Transverse colon (tissue), 4 donors: ENCODE data around the gene ALAD. TPM values are rescaled to one million over a fixed set of nuclear protein-coding genes. Genes with fewer than 3 reads are reported as not detected.
"Not testable (repeated sequence)": the region's sequence is repeated elsewhere in the genome, so short reads cannot be mapped to it uniquely, and the experiment has no call there.

Experiments used
- DNase-seq: peaks from one replicate; pipeline ENCODE4 v3.0.0-alpha.2; 2019
- H3K27ac ChIP-seq, 4 donors: fragments of 200-600 bp; sonication (generic); 2 replicates each; pipeline ENCODE4 v1.5.1; 2016 to 2018; ENCODE audit warnings: inconsistent platforms in 4 of 4
- H3K27me3 ChIP-seq: fragments of 200-600 bp; sonication (generic); 2 replicates; pipeline ENCODE4 v1.5.1; 2017; ENCODE audit warnings: inconsistent platforms
- H3K36me3 ChIP-seq, 4 donors: fragments of 200-600 bp; sonication (generic); 2 replicates each; pipeline ENCODE4 v1.5.1; 2017 to 2019; ENCODE audit warnings: inconsistent platforms in 4 of 4
- H3K4me1 ChIP-seq, 4 donors: fragments of 200-600 bp; sonication (generic); 2 replicates each; pipeline ENCODE4 v1.5.1; 2017 to 2020; ENCODE audit warnings: inconsistent platforms in 4 of 4
- H3K4me3 ChIP-seq, 4 donors: fragments of 200-600 bp; sonication (generic); 1 replicate in 1 of 4; 2 replicates in 3 of 4; pipeline versions ENCODE4 v1.5.1 to v1.6.1; 2017 to 2019; ENCODE audit warnings: inconsistent platforms in 4 of 4
- H3K9me3 ChIP-seq, 2 donors: fragments of 200-600 bp; sonication (generic); 2 replicates each; pipeline ENCODE4 v1.5.1; 2017 to 2019; ENCODE audit warnings: inconsistent platforms in 2 of 2
- EP300 ChIP-seq: sonication (generic); formaldehyde crosslinking; IDR thresholded peaks from one replicate; pipeline ENCODE4 v1.6.1; 2017; ENCODE audit warnings: antibody characterized with exemption, low read depth
- POLR2A ChIP-seq: fragments of 450-650 bp; IDR thresholded peaks from one replicate; pipeline ENCODE4 v1.6.1; 2016; ENCODE audit warnings: antibody characterized with exemption, mild to moderate bottlenecking, moderate library complexity
- POLR2AphosphoS5 ChIP-seq, 3 donors: sonication (generic); formaldehyde crosslinking; IDR thresholded peaks; one replicate each; pipeline ENCODE4 v1.6.1; 2016; ENCODE audit warnings: antibody characterized with exemption in 3 of 3
- WGBS, 2 donors: methylation state at CpG; one replicate each; pipeline ENCODE4 v1.1.5; 2018; ENCODE audit warnings: low coverage in 1 of 2; 5-methylcytosine and 5-hydroxymethylcytosine counted together
- in situ Hi-C, 4 donors: fragments of 200-750 bp; cut with MboI; loops; one replicate each; pipeline versions ENCODE4 v1.15.0 to v1.15.1; 2017; ENCODE audit warnings: low sequenced_read_pairs in 3 of 4, low pct_ligation_motif_present in 1 of 4, low pct_unique_long_range_greater_than_20kb in 1 of 4
- intact Hi-C: fragments of 100-400 bp; cut with DNase I; formaldehyde crosslinking; loops from one replicate; pipeline ENCODE4 v1.15.1; 2023; ENCODE audit warnings: low total_unique reads
- total RNA-seq, 4 donors: library from RNA; depleted of rRNA; stranded (reverse); fragments of >200 nt; gene quantifications; one replicate each; pipeline ENCODE4 v1.1.0, GENCODE V29; 2016
- TF ChIP-seq, protein P1 (sequence below), 5 experiments: fragments of 200-600 bp in 3 of 5; fragments of 450-650 bp in 2 of 5; sonication (generic) in 3 of 5; IDR thresholded peaks; 1 replicate in 2 of 5; 2 replicates in 3 of 5; pipeline ENCODE4 v1.5.1; 2016 to 2017; ENCODE audit warnings: antibody characterized with exemption in 5 of 5, inconsistent platforms in 3 of 5, mild to moderate bottlenecking in 2 of 5, moderate library complexity in 1 of 5

Gene ALAD
- total RNA-seq, 4 donors from 2014 or later, result 18.5 to 107 (median 63.0) TPM

DNA sequence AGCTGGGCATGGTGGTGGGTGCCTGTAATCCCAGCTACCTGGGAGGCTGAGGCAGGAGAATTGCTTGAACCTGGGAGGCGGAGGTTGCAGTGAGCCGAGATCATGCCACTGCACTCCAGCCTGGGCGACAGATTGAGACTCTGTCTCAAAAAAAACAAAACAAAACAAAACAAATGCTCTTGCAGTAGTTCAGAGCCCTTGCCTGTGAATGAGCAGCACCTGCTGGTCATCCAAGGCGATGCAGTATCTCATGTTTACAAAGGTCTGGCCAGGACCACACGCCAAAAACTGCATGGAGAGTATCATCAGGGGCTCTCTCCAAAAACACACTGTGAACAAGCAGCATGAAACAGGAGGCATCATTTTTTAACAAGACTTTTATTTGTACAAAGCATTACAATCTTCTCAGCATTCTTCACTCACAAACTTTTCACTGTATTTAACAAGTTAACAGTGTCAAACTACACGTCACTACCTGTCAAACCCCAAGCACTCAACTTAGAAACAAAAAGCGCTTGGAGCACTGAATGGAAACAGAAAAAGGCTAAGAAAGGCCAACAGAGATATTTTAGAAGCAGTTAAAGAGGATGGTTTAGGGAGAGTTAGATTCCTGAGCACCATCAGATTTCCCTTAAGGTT is 5.9 kb upstream of the ALAD start:
- H3K4me3 ChIP-seq, H3K27me3 ChIP-seq, H3K9me3 ChIP-seq: not testable (repeated sequence)
- in situ Hi-C loops, result loop anchor here in 3 of 4 donors (10.0 kb wide), 3 partner anchors 92 to 132 kb away; partner anchors contain the start of genes CDC26 (in 3 of the 3), PRPF4 (in 3 of the 3) and RNF183 (in 1 of the 3)
- peak; percentile 77 for DNase-seq
- Histone ChIP-seq H3K4me1 (peaks cover 6 to 31% (median 13%) of the 10 kb centered on the region in 4 donors), H3K36me3 (peaks cover 0 to 11% (median 0%) of the 10 kb centered on the region in 4 donors), H3K27ac (peak overlapping the region; percentile 36 to 54 (median 52))
- TF ChIP-seq, protein P1, sequence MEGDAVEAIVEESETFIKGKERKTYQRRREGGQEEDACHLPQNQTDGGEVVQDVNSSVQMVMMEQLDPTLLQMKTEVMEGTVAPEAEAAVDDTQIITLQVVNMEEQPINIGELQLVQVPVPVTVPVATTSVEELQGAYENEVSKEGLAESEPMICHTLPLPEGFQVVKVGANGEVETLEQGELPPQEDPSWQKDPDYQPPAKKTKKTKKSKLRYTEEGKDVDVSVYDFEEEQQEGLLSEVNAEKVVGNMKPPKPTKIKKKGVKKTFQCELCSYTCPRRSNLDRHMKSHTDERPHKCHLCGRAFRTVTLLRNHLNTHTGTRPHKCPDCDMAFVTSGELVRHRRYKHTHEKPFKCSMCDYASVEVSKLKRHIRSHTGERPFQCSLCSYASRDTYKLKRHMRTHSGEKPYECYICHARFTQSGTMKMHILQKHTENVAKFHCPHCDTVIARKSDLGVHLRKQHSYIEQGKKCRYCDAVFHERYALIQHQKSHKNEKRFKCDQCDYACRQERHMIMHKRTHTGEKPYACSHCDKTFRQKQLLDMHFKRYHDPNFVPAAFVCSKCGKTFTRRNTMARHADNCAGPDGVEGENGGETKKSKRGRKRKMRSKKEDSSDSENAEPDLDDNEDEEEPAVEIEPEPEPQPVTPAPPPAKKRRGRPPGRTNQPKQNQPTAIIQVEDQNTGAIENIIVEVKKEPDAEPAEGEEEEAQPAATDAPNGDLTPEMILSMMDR (IDR thresholded peaks at IDR 0.05), result peak; percentile 65 to 91 (median 81)
- TF ChIP-seq POLR2AphosphoS5 (IDR thresholded peaks at IDR 0.05), result peak in 1 of 3 donors; percentile 35
- 29 to 39% methylated on average over 2 to 7 of the region's 7 CpGs for WGBS, 2 donors
- intact Hi-C loops, result loop anchor here (10.0 kb wide), 1 partner anchor 62 kb away; the partner anchor contains the start of genes BSPRY and WDR31

DNA sequence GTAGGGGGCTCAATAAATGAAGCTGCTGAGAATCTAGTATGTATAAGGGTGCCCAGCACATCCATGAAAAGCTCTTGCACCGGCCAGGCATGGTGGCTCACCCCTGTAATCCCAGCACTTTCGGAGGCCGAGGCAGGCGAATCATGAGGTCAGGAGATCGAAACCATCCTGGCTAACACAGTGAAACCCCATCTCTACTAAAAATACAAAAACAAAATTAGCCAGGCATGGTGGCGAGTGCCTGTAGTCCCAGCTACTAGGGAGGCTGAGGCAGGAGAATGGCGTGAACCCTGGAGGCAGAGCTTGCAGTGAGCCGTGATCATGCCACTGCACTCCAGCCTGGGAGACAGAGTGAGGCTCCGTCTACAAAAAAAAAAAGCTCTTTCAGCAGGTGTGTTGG is 5.3 kb upstream of the ALAD start:
- not testable (repeated sequence) for H3K9me3 ChIP-seq, H3K4me3 ChIP-seq, DNase-seq, H3K27me3 ChIP-seq
- Histone ChIP-seq H3K36me3 (peaks cover 0 to 11% (median 0%) of the 10 kb centered on the region in 4 donors), H3K4me1 (peaks cover 6 to 30% (median 18%) of the 10 kb centered on the region in 4 donors), H3K27ac (peak overlapping the region; percentile 36 to 54 (median 52))
- in situ Hi-C loops, result loop anchor here in 3 of 4 donors (10.0 kb wide), 3 partner anchors 92 to 132 kb away; partner anchors contain the start of genes CDC26 (in 3 of the 3), PRPF4 (in 3 of the 3) and RNF183 (in 1 of the 3)
- intact Hi-C loops, result loop anchor here (10.0 kb wide), 1 partner anchor 62 kb away; the partner anchor contains the start of genes BSPRY and WDR31
- 86 to 87% methylated on average over 3 to 9 of the region's 9 CpGs for WGBS, 2 donors

DNA sequence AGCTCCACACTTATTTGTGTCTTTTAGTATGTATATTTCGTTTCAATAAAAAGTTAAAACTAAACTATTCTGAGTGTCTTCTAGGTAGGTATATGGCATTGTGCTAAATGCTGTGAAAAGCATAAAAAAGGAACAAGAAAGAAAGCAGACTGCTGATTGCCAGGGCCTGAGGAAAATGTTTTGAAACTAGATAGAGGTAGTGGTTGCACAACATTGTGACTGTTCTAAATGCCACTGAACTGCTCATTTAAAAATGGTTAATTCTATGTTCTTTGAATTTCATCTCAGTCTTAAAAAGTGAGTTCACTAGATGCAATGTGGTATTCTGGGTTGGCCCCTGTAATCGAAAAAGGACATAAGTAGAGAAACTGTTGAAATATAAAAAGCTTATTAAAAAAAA is 2.6 kb upstream of the ALAD start:
- TF ChIP-seq, protein P1 (IDR thresholded peaks at IDR 0.05), result no peak
- TF ChIP-seq POLR2AphosphoS5 (IDR thresholded peaks at IDR 0.05), result no peak
- no peak for TF ChIP-seq EP300
- TF ChIP-seq POLR2A, result no peak
- no peak for DNase-seq
- no peak overlapping the region for H3K4me3 ChIP-seq
- 55 to 75% methylated on average over 2 of the region's 2 CpGs for WGBS, 2 donors
- H3K4me1 ChIP-seq, result peaks cover 4 to 37% (median 24%) of the 10 kb centered on the region in 4 donors
- in situ Hi-C loops (loop anchor here in 3 of 4 donors (10.0 kb wide), 3 partner anchors 89 to 129 kb away; partner anchors contain the start of genes CDC26 (in 3 of the 3), PRPF4 (in 3 of the 3) and RNF183 (in 1 of the 3)), intact Hi-C loops (loop anchor here (10.0 kb wide), 1 partner anchor 59 kb away; the partner anchor contains the start of genes BSPRY and WDR31)
- H3K9me3 ChIP-seq, result no peaks in the 10 kb centered on the region
- H3K36me3 ChIP-seq, result peaks cover 0 to 8% (median 0%) of the 10 kb centered on the region in 4 donors
- H3K27me3 ChIP-seq, result no peaks in the 10 kb centered on the region
- H3K27ac ChIP-seq, result no peak overlapping the region

- Histone ChIP-seq H3K9me3 (no peaks in the 10 kb centered on the region), H3K27me3 (no peaks in the 10 kb centered on the region), H3K36me3 (no peaks in the 10 kb centered on the region), H3K27ac (no peak overlapping the region), H3K4me1 (peaks cover 7 to 53% (median 36%) of the 10 kb centered on the region in 4 donors), H3K4me3 (no peak overlapping the region)
- 73 to 83% methylated on average over 3 of the region's 3 CpGs for WGBS, 2 donors
- no peak for TF ChIP-seq POLR2A
- TF ChIP-seq EP300, result no peak
- TF ChIP-seq, protein P1 (IDR thresholded peaks at IDR 0.05), result no peak
- TF ChIP-seq POLR2AphosphoS5 (IDR thresholded peaks at IDR 0.05), result no peak
- intact Hi-C loops, result loop anchor here (10.0 kb wide), 1 partner anchor 55 kb away; the partner anchor contains the start of genes BSPRY and WDR31
- no peak for DNase-seq
- in situ Hi-C loops, result loop anchor here in 3 of 4 donors (10.0 kb wide), 3 partner anchors 85 to 125 kb away; partner anchors contain the start of genes CDC26 (in 3 of the 3), PRPF4 (in 3 of the 3) and RNF183 (in 1 of the 3)
Observed at GRCh38 chr9:113399646-113400200, 1.4 kb downstream of the ALAD start.
